HG03025 (cell line): ENCODE measurements around the gene SUMO4.

Source experiments
- ATAC-seq: cut with Tn5 transposase; IDR thresholded peaks from one replicate; pipeline ENCODE4 v1.9.1; 2021; ENCODE audit warnings: mild to moderate bottlenecking, moderate library complexity; ENCODE audit not compliant: unreplicated experiment, low FRiP score

The SUMO4 gene

GRCh38 chr6:149387779-149388512, 12.1 kb upstream of the SUMO4 start:
- no peak for ATAC-seq

DNA sequence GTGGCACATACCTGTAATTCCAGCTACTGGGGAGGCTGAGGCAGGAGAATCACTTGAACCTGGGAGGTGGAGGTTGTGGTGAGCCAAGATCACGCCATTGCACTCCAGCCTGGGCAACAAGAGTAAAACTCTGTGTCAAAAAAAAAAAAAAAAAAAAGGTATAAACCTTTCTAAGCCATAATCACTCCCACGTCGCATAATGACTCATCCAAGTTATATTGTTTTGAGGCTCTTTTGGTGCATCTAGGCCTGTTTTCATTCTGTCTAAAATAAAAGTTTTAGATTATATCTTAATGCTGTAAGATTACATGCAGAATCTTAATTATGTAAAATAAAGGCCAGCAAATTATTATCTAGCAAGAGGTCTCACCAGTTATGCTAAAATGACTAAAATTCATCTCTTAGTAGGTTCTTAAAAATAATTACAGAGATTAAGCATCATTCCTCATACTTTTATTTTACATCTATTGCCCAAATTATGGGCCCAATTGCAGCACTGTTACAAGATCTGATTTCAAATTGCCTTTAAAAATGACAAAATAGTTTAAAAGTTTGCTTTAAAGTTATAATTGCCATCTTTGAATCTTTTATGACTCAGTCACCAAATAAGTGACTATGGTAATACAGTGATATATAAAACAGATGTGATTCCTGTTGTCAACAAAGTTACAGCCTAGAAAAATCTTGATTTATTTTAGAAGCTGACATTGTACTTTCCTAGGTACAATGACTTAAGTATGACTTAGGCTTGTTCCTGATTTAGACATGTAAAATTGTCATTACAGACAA, 10.4 kb upstream of the SUMO4 start:
- ATAC-seq: no peak

- ATAC-seq: no peak
Observed at GRCh38 chr6:149392093-149392492, 8.0 kb upstream of the SUMO4 start.

DNA sequence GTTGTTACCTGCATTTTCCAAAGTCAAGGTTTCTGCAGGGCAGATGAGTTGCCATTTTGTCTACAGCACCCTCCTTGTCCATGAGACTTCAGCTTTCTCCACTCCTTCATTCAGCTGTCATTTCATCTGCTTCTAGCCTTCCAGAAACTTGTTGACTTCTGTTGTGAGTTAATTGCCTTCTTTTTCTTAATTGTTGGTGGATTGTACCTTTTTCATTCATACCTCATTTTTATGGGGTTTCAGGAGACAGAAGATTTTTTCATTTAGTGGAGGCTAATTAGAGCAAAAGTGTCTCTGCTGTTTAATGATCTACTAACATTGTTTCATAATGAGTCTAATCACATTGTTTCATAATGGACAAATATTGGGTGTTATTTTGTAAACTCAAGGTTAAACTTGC, 7.5 kb upstream of the SUMO4 start:
- no peak for ATAC-seq

DNA sequence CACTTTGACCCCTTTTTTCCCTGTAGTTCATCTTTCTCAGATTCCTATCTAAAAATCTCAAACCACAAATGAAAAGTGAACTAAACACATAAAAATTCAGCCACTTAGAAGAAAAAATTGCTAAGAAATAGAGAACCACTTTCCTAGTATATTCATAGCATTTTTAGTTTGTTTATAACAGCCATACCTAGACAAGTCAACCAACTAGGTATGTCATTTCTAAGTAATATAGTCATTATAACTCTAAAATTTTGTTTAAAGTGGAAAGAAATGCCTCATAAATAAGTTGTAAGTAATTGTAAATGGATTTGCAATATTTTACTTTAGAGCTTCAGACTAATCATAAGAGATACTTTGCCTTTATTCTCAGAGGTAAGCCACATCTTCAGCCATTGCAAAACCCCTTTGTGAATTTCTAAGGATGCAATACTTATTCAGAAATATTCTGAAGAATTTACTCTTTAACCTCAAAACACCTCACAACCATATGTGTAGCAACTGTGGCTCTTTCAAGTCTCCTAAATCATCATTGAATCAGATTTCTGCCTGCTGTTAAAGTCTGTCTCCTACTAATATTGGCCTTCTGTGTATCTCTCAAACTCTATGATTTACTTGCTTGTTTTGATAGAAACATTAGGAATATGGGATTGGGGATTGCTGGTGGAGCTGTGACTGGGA, 6.9 kb upstream of the SUMO4 start:
- ATAC-seq: no peak

DNA sequence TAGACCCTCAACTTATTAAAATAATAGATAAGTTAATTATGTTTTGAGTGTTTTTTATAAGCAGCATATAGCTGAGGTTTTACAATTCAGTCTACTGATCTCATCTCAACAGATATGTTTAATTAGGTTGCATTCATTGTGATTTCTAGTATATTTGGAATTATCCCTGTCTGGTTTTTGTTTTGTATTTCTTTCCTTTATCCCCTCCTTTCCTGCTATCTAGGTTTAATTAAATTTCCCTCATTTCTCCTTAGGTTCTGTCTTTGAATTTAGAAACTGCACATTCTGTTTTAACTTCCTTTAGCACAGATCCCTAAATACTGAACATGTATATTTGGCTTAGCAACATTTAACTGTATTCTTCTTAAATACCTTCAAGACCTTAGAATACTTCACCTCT, 4.9 kb upstream of the SUMO4 start:
- ATAC-seq: no peak

GRCh38 chr6:149397384-149397783, 2.7 kb upstream of the SUMO4 start:
- no peak for ATAC-seq

- no peak for ATAC-seq
Observed at GRCh38 chr6:149403534-149403933, 3.5 kb downstream of the SUMO4 start.

DNA sequence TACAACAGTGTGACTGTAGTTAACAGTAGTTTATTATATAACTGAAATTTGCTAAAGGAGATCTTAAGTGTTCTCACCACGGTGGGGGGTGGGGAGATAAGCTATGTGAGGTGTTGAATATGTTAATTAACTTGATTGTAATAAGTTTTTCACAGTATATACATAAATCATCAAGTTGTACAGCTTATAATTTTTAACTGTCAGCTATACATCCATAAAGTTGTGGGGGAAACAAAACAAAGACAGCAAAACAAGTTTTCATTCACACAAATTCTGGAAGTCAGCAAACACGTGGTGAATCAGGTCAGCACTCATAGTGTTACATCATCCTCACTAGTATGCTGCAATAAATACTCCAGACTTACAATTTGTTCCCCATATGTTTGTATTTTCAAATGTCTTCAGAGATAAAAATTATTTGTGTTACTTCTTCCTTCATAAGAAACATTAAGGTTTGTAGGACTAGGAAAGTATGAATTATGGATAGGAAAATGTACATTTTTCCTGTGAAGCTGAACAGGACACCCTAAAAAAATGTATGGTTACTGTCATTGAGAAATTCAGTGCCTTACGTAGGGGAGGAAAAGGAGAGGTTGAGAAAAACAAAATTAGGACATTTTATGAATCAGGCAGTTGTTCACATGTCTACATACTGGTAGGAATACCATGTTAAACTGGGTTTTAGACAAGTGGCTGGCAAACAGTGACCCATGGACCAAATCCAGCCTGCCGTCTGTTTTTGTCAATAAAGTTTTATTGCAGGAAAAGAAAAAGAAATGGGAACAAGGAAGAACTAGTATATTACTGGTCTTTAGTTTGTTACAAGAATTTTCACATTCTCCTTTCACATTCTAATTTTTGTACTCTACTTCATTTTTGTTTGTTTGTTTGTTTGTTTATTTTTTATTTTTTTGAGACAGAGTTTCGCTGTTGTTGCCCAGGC, 6.0 kb downstream of the SUMO4 start:
- ATAC-seq: no peak

DNA sequence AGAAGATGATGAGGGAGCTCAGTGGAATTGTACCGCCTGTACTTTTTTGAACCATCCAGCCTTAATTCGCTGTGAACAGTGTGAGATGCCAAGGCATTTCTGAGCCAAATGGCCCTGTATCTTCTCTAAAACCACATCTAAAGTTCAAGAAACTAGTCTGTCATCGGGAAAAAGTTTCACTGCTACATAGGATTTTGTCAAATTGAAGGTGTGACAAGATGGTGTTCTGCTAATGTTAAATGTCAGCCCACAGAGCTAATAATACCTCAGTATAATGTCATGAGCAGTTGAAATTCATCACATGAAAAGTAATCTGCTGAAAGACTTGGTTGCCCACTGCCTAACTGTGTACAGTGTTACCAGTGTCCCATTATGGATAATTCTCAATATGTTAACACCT, 9.6 kb downstream of the SUMO4 start:
- no peak for ATAC-seq

GRCh38 chr6:149410557-149410956, 10.5 kb downstream of the SUMO4 start:
- ATAC-seq: no peak

DNA sequence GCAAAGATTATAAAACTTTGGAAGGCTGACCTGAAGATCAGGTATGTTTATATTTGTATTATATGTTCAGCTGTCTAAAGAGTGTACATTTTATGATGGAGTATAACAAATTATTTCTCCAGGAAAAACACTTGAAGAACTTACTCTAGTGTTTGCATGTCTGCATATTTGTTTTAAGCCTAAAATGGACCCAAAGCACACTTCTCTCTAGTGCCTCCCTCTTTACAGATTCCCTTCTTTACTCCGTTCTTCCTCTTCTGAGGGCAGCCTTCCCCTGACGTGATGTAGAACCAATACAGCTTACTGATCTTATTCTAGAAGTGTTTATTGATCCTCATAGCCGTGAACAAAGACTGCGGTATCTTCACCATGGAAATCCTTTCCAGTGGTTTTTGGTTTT, 13.9 kb downstream of the SUMO4 start:
- ATAC-seq: no peak

DNA sequence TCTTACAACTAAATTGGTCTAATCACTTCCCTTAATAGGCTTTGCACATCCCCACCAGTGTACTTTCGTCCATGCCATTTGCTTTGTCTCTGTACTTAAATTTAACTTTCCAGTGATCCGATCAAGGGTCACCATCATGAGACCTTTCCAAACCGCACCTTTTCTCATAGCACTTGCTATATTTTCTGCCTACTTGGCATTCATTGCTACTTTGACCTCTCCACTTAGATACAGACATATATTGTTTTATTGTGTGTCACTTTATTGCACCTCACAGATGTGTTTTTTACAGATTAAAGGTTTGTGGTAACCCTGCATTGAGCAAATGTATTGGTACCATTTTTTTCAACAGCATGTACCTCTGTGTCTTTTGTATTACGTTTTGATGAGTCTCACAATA, 14.8 kb downstream of the SUMO4 start:
- no peak for ATAC-seq

- ATAC-seq: no peak
Observed at GRCh38 chr6:149419696-149420404, 19.8 kb downstream of the SUMO4 start.

- no peak for ATAC-seq
Observed at GRCh38 chr6:149421132-149421531, 21.1 kb downstream of the SUMO4 start.

GRCh38 chr6:149422581-149422980, 22.5 kb downstream of the SUMO4 start:
- ATAC-seq: no peak

GRCh38 chr6:149423964-149424440, 23.9 kb downstream of the SUMO4 start:
- no peak for ATAC-seq

DNA sequence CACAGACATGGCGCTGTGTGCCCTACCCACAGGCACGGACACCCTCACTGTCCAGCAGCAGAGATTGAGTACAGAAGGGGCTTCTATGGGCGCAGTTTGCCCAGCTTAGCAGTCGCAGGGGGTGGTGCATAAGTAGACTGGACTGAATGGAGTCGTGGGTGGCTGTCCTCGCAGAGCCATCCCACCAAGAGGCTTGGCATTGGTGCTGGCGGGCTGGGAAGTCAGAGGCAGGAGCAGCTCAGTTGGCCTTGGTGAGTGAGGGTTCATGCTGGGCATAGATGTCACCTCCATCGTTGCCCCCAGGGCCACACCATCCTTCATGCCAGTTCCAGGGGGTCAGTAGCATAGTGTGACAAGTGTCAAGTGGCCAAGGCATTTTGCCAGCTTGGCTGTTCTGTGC, 25.2 kb downstream of the SUMO4 start:
- no peak for ATAC-seq

GRCh38 chr6:149425754-149426153, 25.7 kb downstream of the SUMO4 start:
- no peak for ATAC-seq

DNA sequence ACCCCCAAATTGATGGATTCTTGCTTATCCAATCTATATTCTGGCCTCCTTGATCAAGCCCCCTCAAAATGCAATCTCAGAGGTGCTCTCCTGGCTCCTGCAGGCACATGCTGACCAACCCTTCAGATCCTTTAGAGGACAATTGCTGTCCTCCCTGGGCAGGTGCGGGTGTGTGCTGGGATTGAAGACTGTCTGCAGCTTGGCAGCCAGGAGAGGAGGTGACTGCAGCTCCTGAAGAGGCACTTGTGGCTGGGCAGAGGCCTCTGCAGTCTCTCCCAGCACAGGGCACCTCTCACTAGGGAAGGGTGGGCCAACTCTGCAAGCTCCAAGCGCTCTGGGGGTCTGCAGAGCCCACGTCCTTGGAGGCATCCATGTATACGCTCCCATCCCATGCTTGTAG, 28.5 kb downstream of the SUMO4 start:
- no peak for ATAC-seq
